HCT116 (cell line): ENCODE results near the gene IMPA2.

Source experiments
- CBX3 ChIP-seq: IDR thresholded peaks from 2 replicates; pipeline ENCODE4 v1.6.1; 2012; ENCODE audit warnings: low read depth
- CTCF ChIP-seq, 3 experiments: fragments of 200-600 bp in 1 of 3; sonication (generic) in 1 of 3; IDR thresholded peaks in 2 of 3; conservative IDR thresholded peaks in 1 of 3; 2 replicates each; pipeline ENCODE4 v1.5.1; 2012 to 2017; ENCODE audit warnings: low read depth in 2 of 3, low read length in 2 of 3, antibody characterized with exemption in 1 of 3, borderline replicate concordance in 1 of 3, control low read depth in 1 of 3, mild to moderate bottlenecking in 1 of 3, mixed read lengths in 1 of 3, mixed run types in 1 of 3, moderate library complexity in 1 of 3; ENCODE audit not compliant: insufficient read depth in 1 of 3
- EZH2 ChIP-seq: fragments of 200-600 bp; sonication (generic); IDR thresholded peaks from 2 replicates; pipeline ENCODE4 v1.6.1; 2017; ENCODE audit warnings: antibody characterized with exemption, mixed run types
- JUND ChIP-seq: IDR thresholded peaks from 2 replicates; pipeline ENCODE4 v1.6.1; 2012
- POLR2A ChIP-seq: IDR thresholded peaks from 2 replicates; pipeline ENCODE4 v1.7.0; 2011; ENCODE audit warnings: borderline replicate concordance; ENCODE audit not compliant: insufficient read depth, insufficient read length; ENCODE audit errors: extremely low read depth
- POLR2AphosphoS5 ChIP-seq: IDR thresholded peaks from 2 replicates; pipeline ENCODE4 v1.6.1; 2011; ENCODE audit warnings: mild to moderate bottlenecking, low read depth, low read length, moderate library complexity
- REST ChIP-seq: IDR thresholded peaks from 2 replicates; pipeline ENCODE4 v1.6.1; 2012; ENCODE audit warnings: low read depth
- SRF ChIP-seq: IDR thresholded peaks from 2 replicates; pipeline ENCODE4 v1.6.1; 2012; ENCODE audit warnings: low read depth
- TCF7L2 ChIP-seq: IDR thresholded peaks from 2 replicates; pipeline ENCODE4 v1.7.0; 2011; ENCODE audit warnings: borderline replicate concordance, inconsistent platforms; ENCODE audit not compliant: insufficient read depth, insufficient read length; ENCODE audit errors: extremely low read depth
- YY1 ChIP-seq: IDR thresholded peaks from 2 replicates; pipeline ENCODE4 v1.6.1; 2011; ENCODE audit warnings: low read length, low read depth, moderate library complexity, mild to moderate bottlenecking; ENCODE audit not compliant: insufficient replicate concordance; ENCODE audit errors: extremely low read depth

GRCh38 chr18:12053289-12053688, 72.0 kb downstream of the IMPA2 start:
- no peak for TF ChIP-seq CTCF (IDR thresholded peaks at IDR 0.05 in 2 of 3, conservative IDR thresholded peaks at IDR 0.05 in 1 of 3; ENCODE audit: borderline replicate concordance in 1 of 3, insufficient read depth in 1 of 3, low read depth in 2 of 3, low read length in 2 of 3)
- no peak for TF ChIP-seq EZH2
- no peak for TF ChIP-seq POLR2A
- no peak for TF ChIP-seq CBX3
- TF ChIP-seq SRF, result no peak
- TF ChIP-seq TCF7L2, result no peak
- TF ChIP-seq POLR2AphosphoS5, result no peak
- TF ChIP-seq JUND, result no peak
- TF ChIP-seq REST, result no peak
- TF ChIP-seq YY1, result no peak
